GM23338 (cell line): ENCODE results near the gene TERT. TPM values are rescaled to one million over a fixed set of nuclear protein-coding genes. Genes with fewer than 3 reads are reported as not detected.

Experiments
- ATAC-seq: fragments of 200-7000 bp; cut with Tn5 transposase; 3 replicates; pipeline ENCODE4 v1.9.1; 2020
- DNase-seq: peaks from one replicate; pipeline ENCODE4 v3.0.0-alpha.2; 2015; ENCODE audit warnings: low spot score
- H2AFZ ChIP-seq: fragments of 200-600 bp; sonication (generic); 2 replicates; pipeline ENCODE4 v1.8.0; 2016; ENCODE audit warnings: antibody characterized with exemption, mild to moderate bottlenecking, moderate library complexity
- H3F3A ChIP-seq: fragments of 200-600 bp; sonication (generic); replicated peaks from 2 replicates; pipeline ENCODE4 v1.8.0; 2017; ENCODE audit warnings: antibody characterized with exemption, mixed run types, low read depth
- H3K27ac ChIP-seq: fragments of 200-600 bp; sonication (generic); 2 replicates; pipeline ENCODE4 v1.6.1; 2016; ENCODE audit warnings: low read depth
- H3K27me3 ChIP-seq: fragments of 200-600 bp; sonication (generic); 2 replicates; pipeline ENCODE4 v1.8.0; 2016; ENCODE audit warnings: mild to moderate bottlenecking, mixed run types, moderate library complexity; ENCODE audit not compliant: insufficient read depth
- H3K36me3 ChIP-seq: fragments of 200-600 bp; sonication (generic); 2 replicates; pipeline ENCODE4 v1.8.0; 2016; ENCODE audit warnings: mild to moderate bottlenecking; ENCODE audit not compliant: insufficient read depth
- H3K4me1 ChIP-seq: fragments of 200-600 bp; sonication (generic); 2 replicates; pipeline ENCODE4 v1.8.0; 2016; ENCODE audit warnings: mild to moderate bottlenecking, moderate library complexity; ENCODE audit not compliant: insufficient read depth
- H3K4me2 ChIP-seq: fragments of 200-600 bp; sonication (generic); 2 replicates; pipeline ENCODE4 v1.7.1; 2017; ENCODE audit warnings: mixed run types
- H3K4me3 ChIP-seq: fragments of 200-600 bp; sonication (generic); 2 replicates; pipeline ENCODE4 v1.6.1; 2016; ENCODE audit warnings: mixed run types
- H3K79me2 ChIP-seq: fragments of 200-600 bp; sonication (generic); replicated peaks from 2 replicates; pipeline ENCODE4 v1.8.0; 2017; ENCODE audit warnings: mild to moderate bottlenecking; ENCODE audit not compliant: insufficient read depth
- H3K9me2 ChIP-seq: fragments of 200-600 bp; sonication (generic); 2 replicates; pipeline ENCODE4 v1.8.0; 2017; ENCODE audit not compliant: insufficient read depth
- H4K20me1 ChIP-seq: fragments of 200-600 bp; sonication (generic); replicated peaks from 2 replicates; pipeline ENCODE4 v1.8.0; 2017; ENCODE audit warnings: mild to moderate bottlenecking; ENCODE audit not compliant: insufficient read depth
- H3K27ac Mint-ChIP-seq: 2 replicates; pipeline ENCODE4 v1.8.0; 2020; ENCODE audit warnings: inconsistent platforms, mild to moderate bottlenecking, moderate library complexity, mixed read lengths
- H3K27me3 Mint-ChIP-seq: 3 replicates; pipeline ENCODE4 v1.8.0; 2022; ENCODE audit warnings: low read depth, mild to moderate bottlenecking, moderate library complexity, mixed read lengths, inconsistent platforms; ENCODE audit not compliant: insufficient read depth, poor library complexity
- H3K36me3 Mint-ChIP-seq: 3 replicates; pipeline ENCODE4 v1.8.0; 2021; ENCODE audit warnings: low read depth, mild to moderate bottlenecking, inconsistent platforms, moderate library complexity, mixed read lengths
- H3K4me1 Mint-ChIP-seq: 3 replicates; pipeline ENCODE4 v1.8.0; 2020; ENCODE audit warnings: mild to moderate bottlenecking, inconsistent platforms, mixed read lengths
- H3K4me3 Mint-ChIP-seq: 3 replicates; pipeline ENCODE4 v1.8.0; 2021; ENCODE audit warnings: moderate library complexity, mild to moderate bottlenecking, inconsistent platforms, mixed read lengths
- H3K9me3 Mint-ChIP-seq: 3 replicates; pipeline ENCODE4 v1.8.0; 2020; ENCODE audit warnings: moderate library complexity, mild to moderate bottlenecking, inconsistent platforms, mixed read lengths
- EZH2phosphoT487 ChIP-seq: fragments of 200-600 bp; sonication (generic); IDR thresholded peaks from one replicate; pipeline ENCODE4 v1.8.1; 2018; ENCODE audit warnings: antibody characterized with exemption; ENCODE audit not compliant: unreplicated experiment
- NANOG ChIP-seq: IDR thresholded peaks from 2 replicates; pipeline ENCODE4 v1.6.1; 2016; ENCODE audit warnings: antibody characterized with exemption, borderline replicate concordance
- ZNF462 ChIP-seq: fragments of 250-450 bp; sonication (Bioruptor Pico); IDR thresholded peaks from 2 replicates; pipeline ENCODE4 v1.5.0; 2020; ENCODE audit warnings: mild to moderate bottlenecking, moderate library complexity
- polyA plus RNA-seq: library from polyadenylated mRNA; unstranded; fragments of >200 nt; fragmentation: Nextera tagmentation; extraction: Ambion mirVana; gene quantifications from 2 replicates; pipeline ENCODE4 v1.2.1, GENCODE V29; 2016
- total RNA-seq: library from RNA; depleted of rRNA; stranded (reverse); fragments of >200 nt; shearing (Covaris generic); gene quantifications from 2 replicates; pipeline ENCODE4 v1.2.3, GENCODE V29; 2014

The TERT gene
- total and polyA plus RNA-seq, 2 experiments from 2014 or later, result 9.8 to 46.4 TPM

DNA sequence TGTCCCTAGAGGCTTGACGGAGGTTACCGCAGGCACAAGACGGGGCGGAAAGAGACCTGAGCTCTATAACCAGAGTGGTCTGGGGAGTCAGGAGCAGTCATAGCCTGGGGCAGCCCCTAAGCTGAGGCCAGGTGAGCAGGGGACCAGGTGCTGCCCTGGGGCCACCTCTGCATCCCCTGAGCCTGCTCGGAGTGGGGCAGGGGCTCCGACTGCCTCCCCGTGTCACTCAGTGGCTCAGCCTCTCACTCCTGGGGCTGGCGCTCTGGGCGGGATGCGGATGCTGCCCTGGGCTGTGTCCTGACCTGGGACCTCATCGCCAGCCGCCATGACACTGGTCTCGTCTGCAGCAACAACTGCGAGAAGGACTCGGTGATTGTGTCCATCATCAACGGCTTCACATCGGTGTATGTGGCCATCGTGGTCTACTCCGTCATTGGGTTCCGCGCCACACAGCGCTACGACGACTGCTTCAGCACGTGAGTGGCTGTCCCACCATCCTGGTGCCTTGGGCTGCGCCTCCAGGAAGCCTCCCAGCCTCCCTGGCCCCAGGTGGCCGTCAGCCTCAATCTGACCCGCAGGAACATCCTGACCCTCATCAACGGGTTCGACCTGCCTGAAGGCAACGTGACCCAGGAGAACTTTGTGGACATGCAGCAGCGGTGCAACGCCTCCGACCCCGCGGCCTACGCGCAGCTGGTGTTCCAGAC lies 78.5 kb downstream of the TERT start:
- no peaks in the 10 kb centered on the region for H4K20me1 ChIP-seq
- Mint-ChIP-seq H3K36me3 (no peaks in the 10 kb centered on the region; the same call in 2 of the 3 replicates), H3K4me1 (peaks cover 3% of the 10 kb centered on the region; the same call in 2 of the 3 replicates), H3K9me3 (peaks cover 3% of the 10 kb centered on the region; the same call in 2 of the 3 replicates), H3K27ac (no peak overlapping the region), H3K27me3 (peaks cover 4% of the 10 kb centered on the region), H3K4me3 (no peak overlapping the region)
- H3K4me2 ChIP-seq, result no peak overlapping the region
- H3K27me3 ChIP-seq, result no peaks in the 10 kb centered on the region
- no peaks in the 10 kb centered on the region for H3K4me1 ChIP-seq
- DNase-seq (no peak), ATAC-seq (no peak)
- H3K79me2 ChIP-seq, result no peaks in the 10 kb centered on the region
- no peak overlapping the region for H3K27ac ChIP-seq
- H2AFZ ChIP-seq, result no peak overlapping the region
- H3K36me3 ChIP-seq, result no peaks in the 10 kb centered on the region
- H3F3A ChIP-seq, result no peaks in the 10 kb centered on the region
- TF ChIP-seq ZNF462 (CRISPR knock-in tag) (no peak), EZH2phosphoT487 (no peak)
- H3K4me3 ChIP-seq, result no peak overlapping the region
- H3K9me2 ChIP-seq, result no peaks in the 10 kb centered on the region

- H3K4me3 ChIP-seq, result no peak overlapping the region
- no peaks in the 10 kb centered on the region for H3F3A ChIP-seq
- no peaks in the 10 kb centered on the region for H3K79me2 ChIP-seq
- H3K9me2 ChIP-seq, result no peaks in the 10 kb centered on the region
- no peaks in the 10 kb centered on the region for H3K27me3 ChIP-seq
- H3K4me2 ChIP-seq, result no peak overlapping the region
- H3K9me3 Mint-ChIP-seq, result peaks cover 3% of the 10 kb centered on the region; the same call in 1 of the 3 replicates
- no peaks in the 10 kb centered on the region for H3K36me3 ChIP-seq
- ATAC-seq, result no peak
- H3K36me3 Mint-ChIP-seq, result no peaks in the 10 kb centered on the region; the same call in 2 of the 3 replicates
- H3K27ac Mint-ChIP-seq, result no peak overlapping the region
- H3K4me1 Mint-ChIP-seq, result peaks cover 3% of the 10 kb centered on the region; the same call in 2 of the 3 replicates
- H3K27me3 Mint-ChIP-seq, result peaks cover 4% of the 10 kb centered on the region
- H2AFZ ChIP-seq, result no peak overlapping the region
- H3K27ac ChIP-seq, result no peak overlapping the region
- H4K20me1 ChIP-seq, result no peaks in the 10 kb centered on the region
- no peak overlapping the region for H3K4me3 Mint-ChIP-seq
- H3K4me1 ChIP-seq, result no peaks in the 10 kb centered on the region
- no peak for DNase-seq
- no peak for TF ChIP-seq NANOG
- no peak for TF ChIP-seq ZNF462 (CRISPR knock-in tag)
Measured at GRCh38 chr5:1215320-1216096, 79.4 kb downstream of the TERT start.
